Measurements from ENCODE around the gene CEP112.

Gene CEP112

GRCh38 chr17:65678546-65678945 is 513.4 kb downstream of the CEP112 start:
- no peak for DNase-seq (ENCODE audit: low read depth)

GRCh38 chr17:65677932-65678331 is 514.0 kb downstream of the CEP112 start:
- DNase-seq (ENCODE audit: low read depth), result no peak

GRCh38 chr17:65674246-65675045 is 517.5 kb downstream of the CEP112 start:
- no peak for DNase-seq (ENCODE audit: low read depth)

GRCh38 chr17:65670667-65671371 is 521.1 kb downstream of the CEP112 start:
- no peak for DNase-seq (ENCODE audit: low read depth)

GRCh38 chr17:65668211-65668610 is 523.7 kb downstream of the CEP112 start:
- no peak for DNase-seq (ENCODE audit: low read depth)

- DNase-seq (ENCODE audit: low read depth), result no peak
These were observed 524.3 kb downstream of the CEP112 start for GRCh38 chr17:65667656-65668055.

- no peak for DNase-seq (ENCODE audit: low read depth)
These were observed 525.0 kb downstream of the CEP112 start for GRCh38 chr17:65666876-65667321.

- DNase-seq (ENCODE audit: low read depth), result no peak
These were observed 526.0 kb downstream of the CEP112 start for GRCh38 chr17:65665966-65666365.

- DNase-seq (ENCODE audit: low read depth), result no peak
These were observed 527.2 kb downstream of the CEP112 start for GRCh38 chr17:65664696-65665095.

GRCh38 chr17:65664266-65664665 is 527.7 kb downstream of the CEP112 start:
- DNase-seq (ENCODE audit: low read depth), result no peak

- no peak for DNase-seq (ENCODE audit: low read depth)
These were observed 529.7 kb downstream of the CEP112 start for GRCh38 chr17:65662196-65662595.

GRCh38 chr17:65660947-65661346 is 531.0 kb downstream of the CEP112 start:
- no peak for DNase-seq (ENCODE audit: low read depth)

GRCh38 chr17:65660078-65660477 is 531.9 kb downstream of the CEP112 start:
- no peak for DNase-seq (ENCODE audit: low read depth)

- no peak for DNase-seq (ENCODE audit: low read depth)
These were observed 532.4 kb downstream of the CEP112 start for GRCh38 chr17:65659512-65659911.

GRCh38 chr17:65657251-65657828 is 534.6 kb downstream of the CEP112 start:
- DNase-seq (ENCODE audit: low read depth), result no peak

- DNase-seq (ENCODE audit: low read depth), result no peak
These were observed 535.3 kb downstream of the CEP112 start for GRCh38 chr17:65656390-65657250.

- DNase-seq (ENCODE audit: low read depth), result no peak
These were observed 536.2 kb downstream of the CEP112 start for GRCh38 chr17:65655706-65656105.

GRCh38 chr17:65644545-65644944 is 547.4 kb downstream of the CEP112 start:
- no peak for DNase-seq (ENCODE audit: low read depth)

GRCh38 chr17:65638221-65638975 is 553.5 kb downstream of the CEP112 start:
- no peak for DNase-seq (ENCODE audit: low read depth)

GRCh38 chr17:65637786-65638185 is 554.1 kb downstream of the CEP112 start:
- no peak for DNase-seq (ENCODE audit: low read depth)

GRCh38 chr17:65634533-65634932 is 557.4 kb downstream of the CEP112 start:
- DNase-seq (ENCODE audit: low read depth), result no peak
